Activated CD8-positive, alpha-beta T cell treated with anti-CD3 and anti-CD28 coated beads, Interleukin-2, amount 10 ng/mL, durations not matched to agents 7 days and 5 days (primary cell): Measurements from ENCODE around the gene PLXNA4. TPM values are rescaled to one million over a fixed set of nuclear protein-coding genes. Genes with fewer than 3 reads are reported as not detected.
A peak's percentile ranks its signal among the peaks of the same experiment; 100 is the strongest.
"Not testable (repeated sequence)": the region's sequence is repeated elsewhere in the genome, so short reads cannot be mapped to it uniquely, and the experiment has no call there.

Experiments used
- ATAC-seq: fragments of 150-1000 bp; cut with Tn5 transposase; one replicate; pipeline ENCODE4 v1.10.0; 2021; ENCODE audit warnings: moderate library complexity
- CTCF ChIA-PET: fragments of 350-600 bp; sonication (Branson Sonifier 250); formaldehyde crosslinking; loops from one replicate; lab custom pipeline; 2021; ENCODE audit warnings: antibody characterized with exemption; lab: Charles Lee
- POLR2A ChIA-PET: fragments of 350-600 bp; sonication (Branson Sonifier 250); formaldehyde crosslinking; loops from one replicate; lab custom pipeline; 2021; ENCODE audit warnings: antibody characterized with exemption; lab: Charles Lee
- DNase-seq: peaks from one replicate; pipeline ENCODE4 v3.0.0-alpha.2; 2020
- H3K27ac Mint-ChIP-seq: one replicate; pipeline ENCODE4 v1.8.0; 2021; ENCODE audit warnings: mild to moderate bottlenecking, mixed read lengths
- H3K27me3 Mint-ChIP-seq: one replicate; pipeline ENCODE4 v1.8.0; 2021; ENCODE audit warnings: low read depth, mixed read lengths
- H3K36me3 Mint-ChIP-seq: one replicate; pipeline ENCODE4 v1.8.0; 2021; ENCODE audit warnings: low read depth, mixed read lengths
- H3K4me1 Mint-ChIP-seq: one replicate; pipeline ENCODE4 v1.8.0; 2021; ENCODE audit warnings: low read depth, mixed read lengths
- H3K4me3 Mint-ChIP-seq: one replicate; pipeline ENCODE4 v1.8.0; 2021; ENCODE audit warnings: mild to moderate bottlenecking, mixed read lengths
- H3K9me3 Mint-ChIP-seq: one replicate; pipeline ENCODE4 v1.8.0; 2022; ENCODE audit warnings: mixed read lengths; ENCODE audit not compliant: insufficient read depth
- total RNA-seq, 2 experiments: library from RNA; stranded (reverse); gene quantifications; one replicate each; pipeline ENCODE4 v1.2.3, GENCODE V29; 2021

The PLXNA4 gene
- total RNA-seq, 2 experiments from 2014 or later: 45.4 to 47.2 TPM

DNA sequence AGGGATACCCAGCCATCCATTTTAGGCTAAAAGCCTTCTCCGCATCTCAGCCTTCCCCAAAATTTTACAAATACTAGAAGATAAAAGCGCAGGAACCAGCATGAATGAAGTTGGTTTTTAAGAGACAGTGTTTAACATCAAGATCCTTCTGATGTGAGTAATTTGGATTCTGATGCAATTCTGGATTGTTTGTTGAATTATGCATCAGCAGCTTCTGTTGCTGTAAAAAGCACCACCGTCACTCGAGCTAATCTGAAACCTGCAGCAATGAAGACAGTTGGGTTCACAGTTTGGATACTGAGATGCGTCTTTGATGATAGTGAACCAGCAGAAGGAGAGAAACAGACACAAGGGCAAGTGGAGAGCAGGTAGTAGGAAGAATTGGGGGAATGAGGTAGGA lies 179.2 kb downstream of the PLXNA4 start:
- Mint-ChIP-seq H3K27ac (no peak overlapping the region), H3K9me3 (no peaks in the 10 kb centered on the region), H3K4me1 (peaks cover 32% of the 10 kb centered on the region), H3K36me3 (peaks cover 27% of the 10 kb centered on the region), H3K4me3 (no peak overlapping the region), H3K27me3 (peaks cover 2% of the 10 kb centered on the region)
- CTCF ChIA-PET: interaction anchor here (1.3 to 13.6 kb wide), 4 partner anchors 11 to 180 kb away, joined by 3 to 312 read pairs (median 4); partner anchors contain the start of gene PLXNA4
- no peak for ATAC-seq
- DNase-seq: no peak
- POLR2A ChIA-PET: no interaction called here

DNA sequence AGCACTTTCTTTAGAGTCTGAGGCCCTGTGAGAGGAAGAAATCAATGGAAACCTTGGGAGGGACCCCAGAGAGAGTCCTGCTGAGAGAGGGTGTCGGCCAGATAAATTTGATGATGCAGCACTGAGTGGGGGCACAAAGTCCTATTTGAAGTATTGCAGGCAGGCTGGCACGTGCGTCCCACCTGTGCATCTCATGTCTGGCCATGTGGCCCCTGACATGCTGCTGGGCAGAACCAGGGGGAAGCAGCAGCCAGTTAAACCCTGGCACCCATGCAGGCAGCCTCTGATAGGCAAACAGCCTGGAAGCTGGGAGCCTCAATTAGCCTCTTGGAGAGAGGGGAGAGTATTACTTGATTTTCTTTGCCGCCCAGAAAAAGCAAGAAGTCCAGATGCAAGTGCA lies 180.9 kb downstream of the PLXNA4 start:
- ChIA-PET POLR2A (no interaction called here), CTCF (interaction anchor here (1.0 to 13.6 kb wide), 22 partner anchors 27 to 1039 kb away, joined by 3 to 312 read pairs (median 6); partner anchors contain the start of gene PLXNA4)
- no peak for ATAC-seq
- peaks cover 4% of the 10 kb centered on the region for H3K27me3 Mint-ChIP-seq
- no peak overlapping the region for H3K4me3 Mint-ChIP-seq
- peaks cover 37% of the 10 kb centered on the region for H3K4me1 Mint-ChIP-seq
- DNase-seq: no peak
- no peaks in the 10 kb centered on the region for H3K9me3 Mint-ChIP-seq
- H3K36me3 Mint-ChIP-seq: peaks cover 15% of the 10 kb centered on the region
- peak overlapping the region; percentile 78 for H3K27ac Mint-ChIP-seq

DNA sequence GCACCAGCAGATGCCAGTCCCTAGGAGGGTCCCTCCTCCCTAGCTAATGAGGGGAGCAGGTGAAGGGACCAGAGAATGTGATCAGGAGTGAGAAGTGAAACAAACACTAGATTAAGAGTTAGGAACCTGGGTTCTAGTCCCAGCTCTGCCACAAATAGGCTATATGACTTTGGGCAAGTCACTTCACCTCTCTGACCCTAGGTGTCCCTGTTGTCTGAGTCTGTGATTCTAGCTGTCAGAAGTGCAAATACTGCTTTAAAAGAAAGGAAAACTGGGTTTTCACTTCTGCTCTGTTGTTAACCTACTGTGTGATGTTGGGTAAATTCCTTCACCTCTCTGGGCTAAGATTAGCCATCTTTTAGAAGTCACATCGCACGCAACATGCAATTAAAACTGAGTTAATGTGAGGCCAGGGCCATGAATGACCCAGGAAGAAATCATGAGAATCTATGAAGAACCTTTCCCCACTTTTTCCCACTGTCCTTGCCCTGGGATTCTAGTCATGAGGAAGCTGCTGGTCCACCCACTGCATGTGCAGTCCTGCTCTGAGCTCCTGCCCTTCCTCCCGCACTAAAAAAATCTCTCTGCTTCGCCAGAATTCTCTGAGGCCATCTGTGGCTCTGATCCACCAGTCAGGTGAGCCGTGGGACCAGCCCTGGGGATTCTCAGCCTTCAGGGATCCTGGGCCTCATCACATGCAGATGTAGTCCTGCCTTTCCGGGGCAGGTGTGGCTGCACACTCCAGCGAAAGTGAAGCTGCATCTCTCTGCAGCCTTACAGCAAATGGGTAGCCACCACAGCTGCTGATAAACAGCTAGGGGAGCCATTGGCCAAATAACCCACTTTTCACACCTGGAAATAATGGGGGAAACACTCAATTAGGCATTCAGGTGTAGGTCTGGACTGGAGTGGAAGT lies 181.7 kb downstream of the PLXNA4 start:
- H3K27ac Mint-ChIP-seq: peak overlapping the region; percentile 78
- H3K27me3 Mint-ChIP-seq: peaks cover 10% of the 10 kb centered on the region
- no peaks in the 10 kb centered on the region for H3K9me3 Mint-ChIP-seq
- no peak overlapping the region for H3K4me3 Mint-ChIP-seq
- DNase-seq (peak; percentile 65), ATAC-seq (peak; percentile 85)
- peaks cover 39% of the 10 kb centered on the region for H3K4me1 Mint-ChIP-seq
- POLR2A ChIA-PET: no interaction called here
- CTCF ChIA-PET: interaction anchor here (0.6 to 13.6 kb wide), 46 partner anchors 9 to 1934 kb away, joined by 3 to 312 read pairs (median 6); partner anchors contain the start of gene PLXNA4
- H3K36me3 Mint-ChIP-seq: peaks cover 11% of the 10 kb centered on the region

DNA sequence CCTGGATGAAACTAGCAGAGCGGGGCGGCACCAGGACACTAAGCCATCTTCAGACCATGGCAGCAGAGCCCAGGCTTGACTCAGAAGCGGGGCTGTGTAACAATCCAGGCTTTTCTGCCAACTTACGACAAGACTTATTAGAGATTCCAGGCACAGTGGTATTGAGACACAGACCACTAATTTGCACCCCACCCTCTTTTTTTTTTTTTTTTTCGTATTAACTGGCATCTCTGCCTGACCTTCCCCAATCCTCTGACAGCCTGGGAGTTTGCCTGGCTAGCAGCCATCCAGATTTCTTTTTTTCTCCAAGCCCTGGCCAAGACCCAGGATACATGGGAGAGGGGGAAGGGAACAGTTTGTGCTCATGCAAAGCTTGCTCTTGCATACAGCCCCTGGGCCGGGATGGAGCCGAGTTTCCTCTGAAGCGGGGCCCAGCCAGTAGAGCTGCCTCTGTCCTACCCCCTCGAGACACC lies 182.4 kb downstream of the PLXNA4 start:
- H3K4me1 Mint-ChIP-seq: peaks cover 39% of the 10 kb centered on the region
- ChIA-PET POLR2A (no interaction called here), CTCF (interaction anchor here (0.6 to 13.6 kb wide), 42 partner anchors 9 to 1934 kb away, joined by 3 to 312 read pairs (median 6); partner anchors contain the start of gene PLXNA4)
- H3K27ac Mint-ChIP-seq: peak overlapping the region; percentile 65
- peaks cover 9% of the 10 kb centered on the region for H3K36me3 Mint-ChIP-seq
- peak; percentile 10 for ATAC-seq
- H3K9me3 Mint-ChIP-seq: no peaks in the 10 kb centered on the region
- H3K4me3 Mint-ChIP-seq: no peak overlapping the region
- H3K27me3 Mint-ChIP-seq: peaks cover 17% of the 10 kb centered on the region
- DNase-seq: no peak

DNA sequence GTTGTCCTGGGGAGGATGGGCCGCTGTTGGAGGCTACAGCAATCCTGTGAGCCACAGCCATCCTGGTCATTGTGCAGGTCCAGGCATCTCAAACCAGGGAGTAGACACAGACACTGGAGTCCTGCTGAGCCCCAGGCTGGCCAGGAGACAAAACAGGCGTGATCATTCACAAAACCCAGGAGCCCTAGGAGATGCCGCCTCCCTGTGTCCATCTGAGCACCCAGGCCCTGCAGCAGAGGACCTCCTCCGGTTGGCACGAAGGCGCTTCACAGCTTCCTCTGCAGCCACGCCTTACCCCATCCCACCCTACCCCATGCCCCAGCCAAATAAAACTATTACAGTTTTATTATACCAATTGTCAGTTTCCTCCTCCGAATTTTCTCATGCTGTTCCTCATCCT lies 183.6 kb downstream of the PLXNA4 start:
- Mint-ChIP-seq H3K9me3 (no peaks in the 10 kb centered on the region), H3K4me3 (no peak overlapping the region), H3K4me1 (peaks cover 39% of the 10 kb centered on the region), H3K27ac (no peak overlapping the region), H3K36me3 (peaks cover 9% of the 10 kb centered on the region), H3K27me3 (peaks cover 20% of the 10 kb centered on the region)
- no peak for ATAC-seq
- CTCF ChIA-PET: interaction anchor here (1.0 to 13.6 kb wide), 4 partner anchors 18 to 190 kb away, joined by 4 to 312 read pairs (median 8); partner anchors contain the start of gene PLXNA4
- DNase-seq: no peak
- POLR2A ChIA-PET: no interaction called here

DNA sequence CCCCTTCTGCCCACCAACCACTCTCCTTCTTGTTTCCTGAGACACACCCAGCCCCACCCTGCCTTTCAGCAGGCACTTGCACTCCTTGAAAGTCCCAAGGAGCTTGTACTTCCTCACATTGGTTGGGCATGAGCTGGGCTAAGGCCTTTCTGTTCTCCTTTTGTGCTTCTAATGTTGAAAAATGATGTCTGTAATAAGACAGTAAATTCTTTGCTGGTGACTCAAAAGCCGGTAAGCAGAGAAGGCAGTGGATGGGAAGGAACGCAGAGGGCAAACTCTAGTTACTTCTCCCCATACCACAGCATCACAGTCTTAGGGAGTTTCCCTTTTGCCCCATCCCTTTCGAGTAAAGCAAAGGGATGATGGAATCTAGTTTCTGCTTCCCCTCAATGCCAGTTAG lies 185.6 kb downstream of the PLXNA4 start:
- Mint-ChIP-seq H3K36me3 (peaks cover 6% of the 10 kb centered on the region), H3K4me3 (no peak overlapping the region), H3K27ac (no peak overlapping the region), H3K27me3 (peaks cover 23% of the 10 kb centered on the region), H3K9me3 (no peaks in the 10 kb centered on the region), H3K4me1 (peaks cover 28% of the 10 kb centered on the region)
- ChIA-PET CTCF (interaction anchor here (1.5 to 13.6 kb wide), 2 partner anchors 167 to 186 kb away, joined by 3 to 312 read pairs; partner anchors contain the start of gene PLXNA4), POLR2A (no interaction called here)
- ATAC-seq (no peak), DNase-seq (no peak)

DNA sequence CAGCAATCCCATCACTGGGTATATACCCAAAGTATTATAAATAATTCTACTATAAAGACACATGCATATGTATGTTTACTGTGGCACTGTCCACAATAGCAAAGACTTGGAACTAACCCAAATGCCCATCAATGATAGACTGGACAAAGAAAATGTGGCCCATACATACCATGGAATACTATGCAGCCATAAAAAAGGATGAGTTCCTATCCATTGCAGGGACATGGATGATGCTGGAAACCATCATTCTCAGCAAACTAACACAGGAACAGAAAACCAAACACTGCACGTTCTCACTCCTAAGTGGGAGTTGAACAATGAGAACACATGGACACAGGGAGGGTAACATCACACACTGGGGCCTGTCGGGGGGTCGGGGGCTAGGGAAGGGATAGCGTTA lies 186.2 kb downstream of the PLXNA4 start:
- CTCF ChIA-PET: interaction anchor here (13.6 kb wide), 1 partner anchor 187 kb away, joined by 312 read pairs; the partner anchor contains the start of gene PLXNA4
- ATAC-seq, H3K9me3 Mint-ChIP-seq, H3K4me3 Mint-ChIP-seq, DNase-seq, POLR2A ChIA-PET, H3K36me3 Mint-ChIP-seq, H3K27ac Mint-ChIP-seq: not testable (repeated sequence)
- H3K4me1 Mint-ChIP-seq: peaks cover 21% of the 10 kb centered on the region
- peaks cover 27% of the 10 kb centered on the region for H3K27me3 Mint-ChIP-seq

DNA sequence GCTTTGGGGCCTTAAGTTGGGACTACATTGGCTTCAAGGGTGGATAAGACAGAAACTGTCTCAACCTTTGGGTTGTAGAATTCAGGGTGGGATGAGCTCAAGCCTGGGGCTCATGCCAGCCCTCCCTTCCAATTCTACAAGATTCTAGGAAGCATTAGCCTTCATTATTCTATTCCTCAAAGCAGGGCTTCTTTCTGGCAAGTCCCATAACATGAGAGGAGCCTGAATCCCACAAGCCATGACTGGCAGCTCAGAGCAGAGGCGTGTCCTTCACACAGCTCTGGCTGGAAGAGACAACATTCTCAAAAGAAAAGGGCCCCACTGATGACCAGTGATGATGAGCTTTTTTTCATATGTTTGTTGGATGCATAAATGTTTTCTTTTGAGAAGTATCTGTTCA lies 187.6 kb downstream of the PLXNA4 start:
- CTCF ChIA-PET: interaction anchor here (0.6 to 1.9 kb wide), 3 partner anchors 70 to 761 kb away, joined by 3 to 5 read pairs (median 3); no protein-coding TSS in a partner anchor
- no peak overlapping the region for H3K27ac Mint-ChIP-seq
- H3K4me3 Mint-ChIP-seq: no peak overlapping the region
- H3K27me3 Mint-ChIP-seq: peaks cover 27% of the 10 kb centered on the region
- DNase-seq: no peak
- no peaks in the 10 kb centered on the region for H3K9me3 Mint-ChIP-seq
- POLR2A ChIA-PET: no interaction called here
- H3K36me3 Mint-ChIP-seq: peaks cover 3% of the 10 kb centered on the region
- peaks cover 9% of the 10 kb centered on the region for H3K4me1 Mint-ChIP-seq
- ATAC-seq: no peak

DNA sequence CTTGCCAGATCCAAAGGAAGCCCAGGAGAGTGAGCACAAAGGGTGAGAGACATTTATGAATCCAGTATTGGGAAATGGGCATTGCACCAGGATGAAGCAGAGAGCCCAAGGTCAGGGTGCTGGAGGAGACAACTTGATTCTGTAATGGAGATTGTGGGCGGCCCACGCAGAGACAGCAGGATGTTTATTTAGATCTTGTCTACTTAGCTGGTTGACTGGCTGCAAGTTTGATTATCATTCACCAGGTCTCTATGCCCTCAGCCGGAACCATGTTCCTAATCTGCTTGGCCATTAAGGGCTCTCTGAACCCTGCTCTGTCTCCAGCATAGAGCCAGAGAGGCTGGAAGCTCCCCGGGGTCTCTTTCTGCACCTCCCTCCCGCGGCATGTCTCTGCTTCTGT lies 188.7 kb downstream of the PLXNA4 start:
- peaks cover 3% of the 10 kb centered on the region for H3K36me3 Mint-ChIP-seq
- POLR2A ChIA-PET: no interaction called here
- H3K4me3 Mint-ChIP-seq: no peak overlapping the region
- H3K9me3 Mint-ChIP-seq: no peaks in the 10 kb centered on the region
- CTCF ChIA-PET: interaction anchor here (1.3 to 2.9 kb wide), 3 partner anchors 69 to 195 kb away, joined by 3 to 21 read pairs (median 5); no protein-coding TSS in a partner anchor
- H3K4me1 Mint-ChIP-seq: peaks cover 6% of the 10 kb centered on the region
- no peak overlapping the region for H3K27ac Mint-ChIP-seq
- ATAC-seq (no peak), DNase-seq (no peak)
- H3K27me3 Mint-ChIP-seq: peaks cover 31% of the 10 kb centered on the region

DNA sequence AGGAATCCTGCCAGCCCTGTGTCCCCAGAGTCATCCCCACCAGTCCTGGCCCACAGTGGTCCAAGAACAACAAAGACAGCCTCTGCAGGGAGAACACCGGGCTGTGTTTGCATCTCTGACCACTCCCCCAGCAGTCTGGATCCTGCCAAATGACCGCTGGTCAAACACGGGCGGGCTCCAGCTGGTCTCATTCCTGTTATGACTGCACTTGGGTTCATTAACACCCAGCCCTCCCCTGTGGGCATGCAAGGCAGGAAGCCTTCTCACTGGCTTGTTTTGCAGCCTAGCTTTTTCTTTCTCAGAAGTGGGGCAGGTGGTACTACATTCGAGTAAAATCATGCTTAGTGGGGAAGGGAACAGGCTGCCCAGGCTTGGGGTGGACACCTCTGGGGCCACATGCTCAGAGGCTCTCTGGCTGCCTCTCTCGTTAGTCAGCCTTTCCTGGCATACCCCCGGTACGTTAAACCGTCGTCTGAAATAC lies 190.0 kb downstream of the PLXNA4 start:
- H3K36me3 Mint-ChIP-seq: peaks cover 3% of the 10 kb centered on the region
- no peak overlapping the region for H3K27ac Mint-ChIP-seq
- ATAC-seq (no peak), DNase-seq (no peak)
- H3K27me3 Mint-ChIP-seq: peaks cover 34% of the 10 kb centered on the region
- ChIA-PET POLR2A (no interaction called here), CTCF (interaction anchor here (1.0 to 2.9 kb wide), 3 partner anchors 10 to 196 kb away, joined by 3 to 21 read pairs (median 4); no protein-coding TSS in a partner anchor)
- H3K4me1 Mint-ChIP-seq: peaks cover 6% of the 10 kb centered on the region
- H3K4me3 Mint-ChIP-seq: no peak overlapping the region
- no peaks in the 10 kb centered on the region for H3K9me3 Mint-ChIP-seq

DNA sequence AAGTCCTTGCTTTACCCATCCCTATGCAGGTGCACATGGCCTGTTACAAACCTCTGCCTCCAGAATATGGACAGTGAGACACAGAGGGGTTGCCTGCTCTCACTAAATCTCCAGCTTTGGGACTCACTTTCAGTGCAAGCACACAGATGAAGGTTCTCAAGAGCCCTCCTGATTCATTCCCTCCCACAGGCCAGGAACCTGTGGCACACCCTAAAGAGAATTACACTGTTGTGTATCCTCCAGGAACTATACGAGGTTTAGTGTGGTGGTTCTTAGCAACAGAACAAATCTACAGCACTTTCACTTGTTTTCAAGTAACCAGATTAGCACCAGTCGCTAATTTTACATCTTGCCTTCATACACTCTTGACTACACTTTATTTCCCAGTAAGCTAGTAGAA lies 192.3 kb downstream of the PLXNA4 start:
- Mint-ChIP-seq H3K27ac (no peak overlapping the region), H3K27me3 (peaks cover 30% of the 10 kb centered on the region), H3K4me3 (no peak overlapping the region), H3K4me1 (no peaks in the 10 kb centered on the region), H3K36me3 (no peaks in the 10 kb centered on the region), H3K9me3 (no peaks in the 10 kb centered on the region)
- ATAC-seq (no peak), DNase-seq (no peak)
- ChIA-PET POLR2A (no interaction called here), CTCF (interaction anchor here (1.3 kb wide), 1 partner anchor 203 kb away, joined by 3 read pairs; no protein-coding TSS in a partner anchor)
